Sigmoid colon (tissue), 3 donors: ENCODE results near the gene RNF126.

Source experiments
- CTCF ChIP-seq, 4 experiments: fragments of 450-650 bp in 3 of 4; fragments of 200-600 bp in 1 of 4; IDR thresholded peaks; one replicate each; pipeline ENCODE4 v1.5.1; 2016 to 2019; ENCODE audit warnings: antibody characterized with exemption in 4 of 4, mild to moderate bottlenecking in 3 of 4, moderate library complexity in 2 of 4
- POLR2A ChIP-seq, 2 donors: fragments of 450-650 bp; IDR thresholded peaks; one replicate each; pipeline ENCODE4 v1.6.1; 2016; ENCODE audit warnings: antibody characterized with exemption in 2 of 2, mild to moderate bottlenecking in 2 of 2, moderate library complexity in 2 of 2

- TF ChIP-seq CTCF (IDR thresholded peaks at IDR 0.05), result no peak
- TF ChIP-seq POLR2A (IDR thresholded peaks at IDR 0.05), result no peak
Measured at GRCh38 chr19:640161-640558, 22.9 kb downstream of the RNF126 start.
